Gastroesophageal sphincter (tissue), 2 donors: Measurements from ENCODE around the gene RASGRP1.

ENCODE experiments used
- POLR2A ChIP-seq, 2 donors: fragments of 450-650 bp; IDR thresholded peaks; one replicate each; pipeline ENCODE4 v1.6.1; 2017; ENCODE audit warnings: antibody characterized with exemption in 2 of 2, mild to moderate bottlenecking in 2 of 2, moderate library complexity in 1 of 2
- POLR2AphosphoS5 ChIP-seq: sonication (generic); formaldehyde crosslinking; IDR thresholded peaks from one replicate; pipeline ENCODE4 v1.6.1; 2017; ENCODE audit warnings: antibody characterized with exemption

DNA sequence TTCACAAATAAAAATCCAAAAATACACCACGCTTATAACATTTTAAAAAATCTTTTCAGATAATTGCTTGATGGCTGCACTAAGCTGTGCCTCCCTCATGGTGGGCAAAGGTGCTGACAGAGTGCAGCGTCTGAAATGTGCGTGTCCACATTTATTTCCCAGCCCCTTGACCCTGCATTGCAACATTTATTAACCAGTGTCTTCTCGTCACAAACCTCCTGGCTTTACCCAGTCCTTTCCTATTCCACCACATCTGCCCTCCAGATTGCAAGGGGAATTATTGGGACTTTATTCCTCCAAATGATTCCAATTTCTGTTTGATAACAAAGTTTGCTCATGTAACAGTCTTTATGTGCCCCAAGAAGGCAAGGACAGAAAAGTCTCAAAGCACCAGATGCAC, 5.5 kb downstream of the RASGRP1 start:
- no peak for TF ChIP-seq POLR2A (IDR thresholded peaks at IDR 0.05)
- no peak for TF ChIP-seq POLR2AphosphoS5
